ENCODE data around the gene AMBRA1.

The AMBRA1 gene

DNA sequence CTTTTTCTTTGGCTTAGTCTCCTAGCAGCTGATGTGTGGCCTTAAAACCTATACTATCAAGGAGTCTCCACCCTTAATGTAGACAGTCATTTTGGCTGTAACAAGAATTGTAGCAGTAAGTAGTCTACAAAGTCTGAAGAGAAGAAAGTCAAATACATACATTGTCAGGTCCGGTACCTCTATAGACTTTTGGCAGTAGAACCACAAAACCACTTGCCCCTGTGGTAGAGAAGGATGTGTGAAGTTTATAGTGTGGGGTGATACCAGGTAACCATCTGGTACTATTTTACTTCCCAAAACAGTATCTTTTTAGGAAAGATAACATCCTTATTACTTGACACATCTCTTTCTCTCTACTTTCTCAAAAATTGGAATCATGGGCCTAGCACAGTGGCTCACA is 38.7 kb upstream of the AMBRA1 start:
- no peaks in the 10 kb centered on the region for H3K9me3 ChIP-seq
- H3K27me3 ChIP-seq = no peaks in the 10 kb centered on the region
- intact Hi-C loops (cut with DNase I; ENCODE audit: low total_unique reads) = no loop called here
- no peaks in the 10 kb centered on the region for H3K4me1 ChIP-seq
- TF ChIP-seq, protein P1, sequence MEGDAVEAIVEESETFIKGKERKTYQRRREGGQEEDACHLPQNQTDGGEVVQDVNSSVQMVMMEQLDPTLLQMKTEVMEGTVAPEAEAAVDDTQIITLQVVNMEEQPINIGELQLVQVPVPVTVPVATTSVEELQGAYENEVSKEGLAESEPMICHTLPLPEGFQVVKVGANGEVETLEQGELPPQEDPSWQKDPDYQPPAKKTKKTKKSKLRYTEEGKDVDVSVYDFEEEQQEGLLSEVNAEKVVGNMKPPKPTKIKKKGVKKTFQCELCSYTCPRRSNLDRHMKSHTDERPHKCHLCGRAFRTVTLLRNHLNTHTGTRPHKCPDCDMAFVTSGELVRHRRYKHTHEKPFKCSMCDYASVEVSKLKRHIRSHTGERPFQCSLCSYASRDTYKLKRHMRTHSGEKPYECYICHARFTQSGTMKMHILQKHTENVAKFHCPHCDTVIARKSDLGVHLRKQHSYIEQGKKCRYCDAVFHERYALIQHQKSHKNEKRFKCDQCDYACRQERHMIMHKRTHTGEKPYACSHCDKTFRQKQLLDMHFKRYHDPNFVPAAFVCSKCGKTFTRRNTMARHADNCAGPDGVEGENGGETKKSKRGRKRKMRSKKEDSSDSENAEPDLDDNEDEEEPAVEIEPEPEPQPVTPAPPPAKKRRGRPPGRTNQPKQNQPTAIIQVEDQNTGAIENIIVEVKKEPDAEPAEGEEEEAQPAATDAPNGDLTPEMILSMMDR (IDR thresholded peaks at IDR 0.05) = no peak
- DNase-seq = no peak
- no peak overlapping the region for H3K27ac ChIP-seq
- H3K36me3 ChIP-seq = peaks cover 16 to 74% (median 33%) of the 10 kb centered on the region in 3 donors
- no peak overlapping the region for H3K4me3 ChIP-seq

DNA sequence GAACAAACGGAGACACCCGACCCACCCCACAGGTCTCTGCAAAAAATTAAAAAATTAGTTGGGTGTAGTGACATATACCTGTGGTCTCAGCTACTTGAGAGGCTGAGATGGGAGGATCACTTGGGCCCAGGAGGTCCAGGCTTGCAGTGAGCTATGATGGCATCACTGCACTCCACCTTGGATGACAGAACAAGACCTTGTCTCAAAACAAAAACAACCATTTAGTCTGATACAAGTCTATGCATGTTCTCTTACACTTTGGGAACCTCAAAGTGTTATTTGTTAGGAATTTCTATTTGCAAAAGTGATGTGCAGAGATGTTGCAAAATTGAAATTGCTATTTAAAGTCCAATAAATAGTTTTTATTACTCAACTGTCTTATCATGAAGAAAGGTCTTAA is 37.9 kb upstream of the AMBRA1 start:
- Histone ChIP-seq H3K27ac (no peak overlapping the region), H3K27me3 (no peaks in the 10 kb centered on the region), H3K36me3 (peaks cover 19 to 81% (median 42%) of the 10 kb centered on the region in 3 donors), H3K9me3 (no peaks in the 10 kb centered on the region), H3K4me1 (peaks cover 0 to 4% (median 0%) of the 10 kb centered on the region in 4 donors), H3K4me3 (no peak overlapping the region)
- no peak for DNase-seq
- TF ChIP-seq, protein P1 (IDR thresholded peaks at IDR 0.05) = no peak
- intact Hi-C loops (cut with DNase I; ENCODE audit: low total_unique reads) = no loop called here

DNA sequence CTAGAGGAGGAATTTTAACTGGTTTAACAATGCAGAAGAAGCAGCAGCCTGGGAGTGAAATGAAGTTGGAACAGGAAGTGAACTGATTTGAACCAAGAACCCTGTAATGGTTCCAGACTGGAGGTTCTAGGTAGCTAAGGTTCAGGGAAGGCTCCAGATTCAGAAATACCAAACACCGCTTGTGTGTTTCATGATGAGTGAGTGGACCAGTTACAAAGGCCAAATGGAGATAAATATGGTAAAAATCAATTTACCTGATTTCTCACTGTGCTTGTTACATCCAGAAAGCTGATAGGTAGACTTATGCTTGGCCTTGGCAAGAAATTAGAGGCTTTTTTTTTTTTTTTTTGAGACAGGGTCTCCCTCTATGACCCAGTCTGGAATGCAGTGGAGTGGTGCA is 36.4 kb upstream of the AMBRA1 start:
- Histone ChIP-seq H3K4me3 (no peak overlapping the region), H3K9me3 (no peaks in the 10 kb centered on the region), H3K27me3 (no peaks in the 10 kb centered on the region), H3K36me3 (peaks cover 33 to 82% (median 51%) of the 10 kb centered on the region in 3 donors), H3K27ac (no peak overlapping the region), H3K4me1 (peaks cover 0 to 4% (median 0%) of the 10 kb centered on the region in 4 donors)
- TF ChIP-seq, protein P1 (IDR thresholded peaks at IDR 0.05) = no peak
- intact Hi-C loops (cut with DNase I; ENCODE audit: low total_unique reads) = no loop called here
- no peak for DNase-seq

DNA sequence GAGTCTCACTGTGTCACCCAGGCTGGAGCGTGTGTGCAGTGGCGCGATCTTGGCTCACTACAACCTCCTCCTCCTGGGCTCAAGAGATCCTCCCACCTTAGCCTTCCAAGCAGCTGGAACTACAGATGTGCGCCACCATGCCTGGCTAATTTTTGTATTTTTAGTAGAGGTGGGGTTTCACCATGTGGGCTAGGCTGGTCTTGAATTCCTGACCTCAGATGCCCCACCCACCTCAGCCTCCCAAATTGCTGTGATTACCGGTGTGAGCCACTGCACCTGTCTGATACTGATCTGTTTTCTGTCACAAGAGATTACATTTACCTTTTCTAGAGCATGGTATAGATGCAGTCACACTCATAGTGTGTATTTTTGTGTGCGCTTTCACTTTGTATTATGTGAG is 35.1 kb upstream of the AMBRA1 start:
- DNase-seq = no peak
- Histone ChIP-seq H3K36me3 (peaks cover 34 to 82% (median 57%) of the 10 kb centered on the region in 3 donors), H3K27me3 (no peaks in the 10 kb centered on the region), H3K9me3 (no peaks in the 10 kb centered on the region), H3K4me3 (no peak overlapping the region), H3K27ac (no peak overlapping the region), H3K4me1 (peaks cover 0 to 4% (median 0%) of the 10 kb centered on the region in 4 donors)
- TF ChIP-seq, protein P1 (IDR thresholded peaks at IDR 0.05) = no peak
- intact Hi-C loops (cut with DNase I; ENCODE audit: low total_unique reads) = no loop called here

DNA sequence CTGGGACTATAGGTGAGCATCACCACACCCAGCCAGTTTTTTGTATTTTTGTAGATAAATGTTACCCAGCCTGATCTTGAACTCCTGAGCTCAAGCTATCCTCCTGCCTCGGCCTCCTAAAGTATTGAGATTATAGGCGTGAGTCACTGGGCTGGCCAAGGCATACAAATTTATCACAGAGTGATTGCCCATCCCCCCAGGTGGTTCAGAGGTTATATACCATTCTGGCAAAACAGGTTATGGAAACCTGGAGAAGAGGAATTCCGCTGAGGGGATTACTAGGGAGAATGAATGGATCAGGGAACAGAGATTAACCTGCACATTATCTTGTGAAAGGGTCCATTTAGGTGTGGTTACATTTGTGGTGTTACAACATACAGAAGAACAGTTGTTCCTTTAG is 31.6 kb upstream of the AMBRA1 start:
- Histone ChIP-seq H3K27ac (no peak overlapping the region), H3K9me3 (no peaks in the 10 kb centered on the region), H3K4me1 (peaks cover 0 to 7% (median 4%) of the 10 kb centered on the region in 4 donors), H3K4me3 (no peak overlapping the region), H3K27me3 (no peaks in the 10 kb centered on the region), H3K36me3 (peaks cover 19 to 77% (median 67%) of the 10 kb centered on the region in 3 donors)
- no peak for DNase-seq
- intact Hi-C loops (cut with DNase I; ENCODE audit: low total_unique reads) = no loop called here
- TF ChIP-seq, protein P1 (IDR thresholded peaks at IDR 0.05) = no peak

DNA sequence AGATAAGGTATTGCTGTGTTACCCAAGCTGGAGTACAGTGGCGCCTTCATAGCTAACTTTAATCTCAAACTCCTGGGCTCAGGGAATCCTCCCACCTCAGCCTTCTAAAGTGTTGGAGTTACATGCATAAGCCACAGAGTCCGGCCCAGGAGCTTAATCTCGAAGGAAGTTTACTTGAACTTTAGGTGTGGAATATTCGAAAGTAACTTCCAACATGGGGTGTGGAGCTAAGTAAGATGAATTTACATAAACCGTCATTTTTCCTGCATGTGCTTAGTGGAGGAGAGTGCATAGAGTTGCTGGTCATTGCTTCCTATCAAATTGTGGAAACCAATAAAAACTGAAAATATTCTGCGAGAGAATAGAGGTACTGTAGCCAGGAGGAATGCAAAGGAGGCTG is 25.0 kb upstream of the AMBRA1 start:
- H3K4me3 ChIP-seq = peak overlapping the region; percentile 84 to 86
- H3K27me3 ChIP-seq = no peaks in the 10 kb centered on the region
- H3K36me3 ChIP-seq = peaks cover 0 to 36% (median 22%) of the 10 kb centered on the region in 3 donors
- TF ChIP-seq, protein P1 (IDR thresholded peaks at IDR 0.05) = no peak
- no peak for DNase-seq
- no peaks in the 10 kb centered on the region for H3K9me3 ChIP-seq
- intact Hi-C loops (cut with DNase I; ENCODE audit: low total_unique reads) = loop anchor here (10.0 kb wide), 2 partner anchors 96 to 224 kb away; partner anchors contain the start of genes CHRM4 and F2
- peaks cover 0 to 50% (median 26%) of the 10 kb centered on the region in 4 donors for H3K4me1 ChIP-seq
- H3K27ac ChIP-seq = peak overlapping the region in 1 of 2 donors; percentile 91
